DMS 273 (cell line): Measurements from ENCODE around the gene PTPRG.
A peak's percentile ranks its signal among the peaks of the same experiment; 100 is the strongest.

Source experiments
- DNase-seq: peaks from one replicate; lab custom pipeline; 2025; ENCODE audit not compliant: unreplicated experiment; lab: John Stamatoyannopoulos, UW

PTPRG gene

GRCh38 chr3:61877359-61878138 is 316.2 kb downstream of the PTPRG start:
- peak; percentile 30 for DNase-seq

GRCh38 chr3:61882253-61882652 is 320.9 kb downstream of the PTPRG start:
- DNase-seq: no peak

GRCh38 chr3:61884794-61885193 is 323.4 kb downstream of the PTPRG start:
- DNase-seq: no peak

- no peak for DNase-seq
Observed at GRCh38 chr3:61885414-61885813, 324.0 kb downstream of the PTPRG start.

GRCh38 chr3:61887206-61887605 is 325.8 kb downstream of the PTPRG start:
- no peak for DNase-seq

GRCh38 chr3:61889259-61889658 is 327.9 kb downstream of the PTPRG start:
- DNase-seq: no peak

- DNase-seq: no peak
Observed at GRCh38 chr3:61890167-61890566, 328.8 kb downstream of the PTPRG start.

GRCh38 chr3:61890586-61890985 is 329.2 kb downstream of the PTPRG start:
- no peak for DNase-seq

- DNase-seq: peak; percentile 81
Observed at GRCh38 chr3:61892891-61893290, 331.5 kb downstream of the PTPRG start.

- peak; percentile 65 for DNase-seq
Observed at GRCh38 chr3:61893840-61894566, 332.6 kb downstream of the PTPRG start.

GRCh38 chr3:61894988-61895935 is 333.9 kb downstream of the PTPRG start:
- DNase-seq: peak; percentile 70

- DNase-seq: no peak
Observed at GRCh38 chr3:61896251-61896650, 334.9 kb downstream of the PTPRG start.

GRCh38 chr3:61897848-61898247 is 336.5 kb downstream of the PTPRG start:
- DNase-seq: no peak

GRCh38 chr3:61899700-61900462 is 338.5 kb downstream of the PTPRG start:
- DNase-seq: no peak

GRCh38 chr3:61901496-61901895 is 340.1 kb downstream of the PTPRG start:
- peak; percentile 20 for DNase-seq

- peak; percentile 35 for DNase-seq
Observed at GRCh38 chr3:61901986-61902385, 340.6 kb downstream of the PTPRG start.

GRCh38 chr3:61903074-61903473 is 341.7 kb downstream of the PTPRG start:
- peak; percentile 44 for DNase-seq

- DNase-seq: peak; percentile 72
Observed at GRCh38 chr3:61903931-61904657, 342.7 kb downstream of the PTPRG start.

GRCh38 chr3:61907210-61907795 is 345.9 kb downstream of the PTPRG start:
- no peak for DNase-seq
